EH (cell line): ENCODE data around the gene TPRG1L.

ENCODE experiments used
- DNase-seq: peaks from one replicate; pipeline ENCODE4 v3.0.0-alpha.2; 2015; ENCODE audit warnings: low read depth

TPRG1L gene

GRCh38 chr1:3593745-3594144, 31.1 kb upstream of the TPRG1L start:
- DNase-seq = no peak

GRCh38 chr1:3594706-3595377, 30.0 kb upstream of the TPRG1L start:
- DNase-seq = no peak

- no peak for DNase-seq
These were observed 28.9 kb upstream of the TPRG1L start for GRCh38 chr1:3595949-3596348.

GRCh38 chr1:3596663-3597598, 27.9 kb upstream of the TPRG1L start:
- no peak for DNase-seq

GRCh38 chr1:3597599-3597964, 27.2 kb upstream of the TPRG1L start:
- DNase-seq = no peak

- DNase-seq = no peak
These were observed 26.7 kb upstream of the TPRG1L start for GRCh38 chr1:3598051-3598491.

- no peak for DNase-seq
These were observed 26.1 kb upstream of the TPRG1L start for GRCh38 chr1:3598522-3599285.

- DNase-seq = no peak
These were observed 25.5 kb upstream of the TPRG1L start for GRCh38 chr1:3599286-3599811.

GRCh38 chr1:3599816-3600215, 25.0 kb upstream of the TPRG1L start:
- DNase-seq = no peak

GRCh38 chr1:3600354-3600753, 24.5 kb upstream of the TPRG1L start:
- DNase-seq = no peak

GRCh38 chr1:3601743-3602142, 23.1 kb upstream of the TPRG1L start:
- no peak for DNase-seq

GRCh38 chr1:3602375-3602774, 22.4 kb upstream of the TPRG1L start:
- no peak for DNase-seq

- no peak for DNase-seq
These were observed 21.7 kb upstream of the TPRG1L start for GRCh38 chr1:3603156-3603555.

- no peak for DNase-seq
These were observed 21.0 kb upstream of the TPRG1L start for GRCh38 chr1:3603571-3604467.

- no peak for DNase-seq
These were observed 20.3 kb upstream of the TPRG1L start for GRCh38 chr1:3604468-3604974.

GRCh38 chr1:3604997-3605823, 19.6 kb upstream of the TPRG1L start:
- DNase-seq = no peak

- DNase-seq = no peak
These were observed 17.8 kb upstream of the TPRG1L start for GRCh38 chr1:3606779-3607702.

- DNase-seq = no peak
These were observed 17.1 kb upstream of the TPRG1L start for GRCh38 chr1:3607703-3608065.

- no peak for DNase-seq
These were observed 16.7 kb upstream of the TPRG1L start for GRCh38 chr1:3608154-3608553.
